Measurements from ENCODE around the gene QSER1.

GRCh38 chr11:33018840-33019239, 126.2 kb downstream of the QSER1 start:
- TF ChIP-seq CTCF (IDR thresholded peaks at IDR 0.05), result no peak
- TF ChIP-seq POLR2A (IDR thresholded peaks at IDR 0.05), result no peak
- no peak for TF ChIP-seq POLR2AphosphoS5 (IDR thresholded peaks at IDR 0.05)
